ENCODE data around the gene CCDC88A. TPM values are rescaled to one million over a fixed set of nuclear protein-coding genes. Genes with fewer than 3 reads are reported as not detected.

Gene CCDC88A
- total and polyA plus RNA-seq, 8 donors = 73.4 to 107 (median 101) TPM

DNA sequence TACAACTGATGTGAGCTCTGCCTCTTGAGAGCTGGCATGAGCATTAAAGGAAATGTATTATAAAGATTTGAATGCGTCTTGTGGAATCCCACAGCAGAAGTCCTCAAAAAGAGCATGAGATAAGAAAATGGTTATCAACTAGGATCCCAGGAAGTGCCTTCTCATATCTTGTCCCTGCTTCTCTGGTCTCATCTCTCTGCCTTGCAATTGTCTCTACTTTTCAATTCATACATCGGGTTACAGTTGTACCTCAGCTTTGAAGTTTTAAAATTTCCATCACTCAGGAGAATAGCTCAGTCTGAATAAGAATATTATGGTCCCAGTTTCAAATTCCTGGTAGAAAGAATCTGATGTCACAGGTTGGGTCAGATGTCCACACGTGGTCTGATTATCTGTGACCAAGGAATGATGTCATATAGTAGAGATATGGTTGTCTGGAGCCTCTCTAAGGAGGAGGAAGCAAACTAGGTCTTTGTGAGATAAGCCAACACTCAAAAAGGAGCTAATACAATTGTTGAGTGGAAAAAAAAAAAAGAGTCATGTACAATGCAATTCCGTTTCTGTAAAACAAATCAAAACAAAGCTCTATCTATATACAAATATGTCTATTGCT, 21.7 kb upstream of the CCDC88A start:
- TF ChIP-seq, protein P1, sequence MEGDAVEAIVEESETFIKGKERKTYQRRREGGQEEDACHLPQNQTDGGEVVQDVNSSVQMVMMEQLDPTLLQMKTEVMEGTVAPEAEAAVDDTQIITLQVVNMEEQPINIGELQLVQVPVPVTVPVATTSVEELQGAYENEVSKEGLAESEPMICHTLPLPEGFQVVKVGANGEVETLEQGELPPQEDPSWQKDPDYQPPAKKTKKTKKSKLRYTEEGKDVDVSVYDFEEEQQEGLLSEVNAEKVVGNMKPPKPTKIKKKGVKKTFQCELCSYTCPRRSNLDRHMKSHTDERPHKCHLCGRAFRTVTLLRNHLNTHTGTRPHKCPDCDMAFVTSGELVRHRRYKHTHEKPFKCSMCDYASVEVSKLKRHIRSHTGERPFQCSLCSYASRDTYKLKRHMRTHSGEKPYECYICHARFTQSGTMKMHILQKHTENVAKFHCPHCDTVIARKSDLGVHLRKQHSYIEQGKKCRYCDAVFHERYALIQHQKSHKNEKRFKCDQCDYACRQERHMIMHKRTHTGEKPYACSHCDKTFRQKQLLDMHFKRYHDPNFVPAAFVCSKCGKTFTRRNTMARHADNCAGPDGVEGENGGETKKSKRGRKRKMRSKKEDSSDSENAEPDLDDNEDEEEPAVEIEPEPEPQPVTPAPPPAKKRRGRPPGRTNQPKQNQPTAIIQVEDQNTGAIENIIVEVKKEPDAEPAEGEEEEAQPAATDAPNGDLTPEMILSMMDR (IDR thresholded peaks at IDR 0.05) = no peak
- DNase-seq = no peak
- Histone ChIP-seq H3K27ac (no peak overlapping the region), H3K4me3 (no peak overlapping the region), H3K9me3 (no peaks in the 10 kb centered on the region), H3K4me1 (no peaks in the 10 kb centered on the region), H3K27me3 (no peaks in the 10 kb centered on the region), H3K36me3 (no peaks in the 10 kb centered on the region)
- no peak for ATAC-seq
- intact Hi-C loops (cut with DNase I) = no loop called here

DNA sequence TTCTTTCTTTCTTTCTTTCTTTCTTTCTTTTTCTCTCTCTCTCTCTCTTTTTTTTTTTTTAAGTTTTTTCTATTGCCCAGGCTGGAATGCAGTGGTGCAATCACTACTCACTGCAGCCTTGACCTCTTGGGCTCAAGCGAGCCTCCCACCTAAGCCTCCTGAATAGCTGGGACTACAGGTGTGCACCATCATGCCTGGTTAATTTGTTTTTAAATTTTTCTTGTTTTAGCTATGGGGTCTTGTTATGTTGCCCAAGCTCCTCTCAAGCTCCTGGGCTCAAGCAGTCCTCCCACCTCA, 19.4 kb upstream of the CCDC88A start:
- intact Hi-C loops (cut with DNase I) = no loop called here
- DNase-seq (no peak), ATAC-seq (no peak)
- H3K27ac ChIP-seq = no peak overlapping the region
- TF ChIP-seq, protein P1 (IDR thresholded peaks at IDR 0.05) = no peak
- no peak overlapping the region for H3K4me3 ChIP-seq
- H3K27me3 ChIP-seq = no peaks in the 10 kb centered on the region
- no peaks in the 10 kb centered on the region for H3K4me1 ChIP-seq
- no peaks in the 10 kb centered on the region for H3K9me3 ChIP-seq
- H3K36me3 ChIP-seq = no peaks in the 10 kb centered on the region

DNA sequence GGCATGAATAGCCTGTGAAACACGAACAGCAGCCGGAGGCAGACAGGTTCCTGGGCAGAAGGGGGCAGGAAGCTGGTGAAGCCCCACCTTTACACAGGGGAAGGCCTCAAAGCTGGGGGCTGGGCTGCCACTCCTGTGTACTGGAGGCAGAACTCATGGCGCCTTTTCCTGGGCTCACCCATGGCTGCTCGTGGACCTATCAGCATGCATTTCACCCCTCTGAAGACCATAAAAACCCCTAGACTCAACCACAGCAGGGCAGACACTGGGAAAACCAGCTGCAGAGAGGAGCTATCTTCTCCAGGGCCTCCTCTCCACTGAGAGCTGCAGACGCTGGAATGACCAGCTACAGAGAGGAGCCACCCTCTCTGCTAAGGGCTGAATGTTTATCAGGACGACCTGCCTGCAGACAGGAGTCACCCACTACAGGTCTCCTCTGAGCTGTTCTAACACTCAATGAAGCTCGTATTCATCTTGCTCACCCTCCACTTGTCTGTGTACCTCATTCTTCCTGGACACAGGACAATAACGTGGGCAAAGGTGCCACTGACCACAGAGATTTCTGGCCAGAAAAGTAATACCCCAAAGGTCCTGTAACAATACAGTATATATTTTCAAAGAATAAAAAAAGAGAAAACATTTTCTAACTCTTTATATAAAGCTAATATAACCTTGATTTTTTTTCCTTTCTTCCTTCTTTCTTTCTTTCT, 18.9 kb upstream of the CCDC88A start:
- TF ChIP-seq, protein P1 (IDR thresholded peaks at IDR 0.05) = no peak
- Histone ChIP-seq H3K27me3 (no peaks in the 10 kb centered on the region), H3K9me3 (no peaks in the 10 kb centered on the region), H3K4me1 (no peaks in the 10 kb centered on the region), H3K4me3 (no peak overlapping the region), H3K36me3 (no peaks in the 10 kb centered on the region), H3K27ac (no peak overlapping the region)
- no peak for ATAC-seq
- intact Hi-C loops (cut with DNase I) = no loop called here
- DNase-seq = no peak

DNA sequence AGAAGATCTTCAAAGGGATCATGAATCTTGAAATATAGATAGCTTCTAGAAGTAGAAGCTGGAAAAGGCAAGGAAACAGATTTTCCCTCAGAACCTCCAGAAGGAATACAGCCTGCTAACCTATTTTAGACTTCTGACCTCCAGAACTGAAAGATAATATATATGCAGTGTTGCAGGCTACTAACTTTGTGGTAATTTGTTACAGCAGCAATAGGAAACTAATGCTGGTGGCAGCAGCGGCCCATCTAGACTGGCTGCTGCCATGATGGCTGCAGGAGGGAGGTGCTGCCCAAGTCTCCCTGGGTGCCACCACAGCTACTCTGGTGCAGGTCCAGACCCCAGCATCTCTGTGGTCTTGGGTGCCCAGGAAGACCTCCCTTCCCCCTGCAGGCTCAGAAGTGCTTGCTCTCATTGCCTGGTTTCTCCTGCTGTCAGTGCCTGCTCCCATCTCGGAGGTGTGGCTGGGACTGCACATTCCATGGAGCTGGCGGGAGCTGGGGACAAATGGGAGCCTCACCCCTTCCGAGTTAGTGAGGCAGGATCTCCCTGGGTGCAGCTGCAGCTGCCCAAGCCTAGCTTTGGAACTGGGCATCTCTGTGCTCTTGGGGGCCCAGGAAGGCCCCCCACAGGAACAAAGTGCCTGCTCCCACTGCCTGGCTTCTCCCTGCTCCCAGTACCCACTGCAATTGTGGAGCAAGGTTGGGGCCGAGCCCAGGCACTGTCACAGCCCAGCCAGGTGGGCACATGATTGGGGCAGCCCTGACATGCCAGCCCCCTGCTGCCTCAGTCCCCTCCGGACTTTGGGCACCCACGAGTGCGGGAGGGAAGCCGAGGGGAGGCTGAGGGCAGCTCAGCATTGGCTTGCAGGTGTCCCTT, 18.1 kb upstream of the CCDC88A start:
- Histone ChIP-seq H3K9me3 (no peaks in the 10 kb centered on the region), H3K27me3 (no peaks in the 10 kb centered on the region), H3K4me1 (no peaks in the 10 kb centered on the region), H3K27ac (no peak overlapping the region), H3K4me3 (no peak overlapping the region), H3K36me3 (no peaks in the 10 kb centered on the region)
- intact Hi-C loops (cut with DNase I) = no loop called here
- TF ChIP-seq, protein P1 (IDR thresholded peaks at IDR 0.05) = no peak
- DNase-seq = peak in 1 of 4 donors; percentile 62
- ATAC-seq = no peak
